ENCODE data around the gene DDX23.

- no peak for TF ChIP-seq POLR2A (IDR thresholded peaks at IDR 0.05; ENCODE audit: low read depth, low read length)
- no peak for TF ChIP-seq TAF1 (IDR thresholded peaks at IDR 0.05; ENCODE audit: borderline replicate concordance, low read depth, low read length)
- TF ChIP-seq POLR2AphosphoS5 (IDR thresholded peaks at IDR 0.05; ENCODE audit: low read depth, low read length): no peak
Measured at GRCh38 chr12:48882315-48882687, 30.3 kb upstream of the DDX23 start.

All from GM12892 (cell line).